ENCODE results near the gene IGSF23. TPM values are rescaled to one million over a fixed set of nuclear protein-coding genes. Genes with fewer than 3 reads are reported as not detected.
"Not testable (repeated sequence)": the region's sequence is repeated elsewhere in the genome, so short reads cannot be mapped to it uniquely, and the experiment has no call there.

IGSF23 gene
- total RNA-seq, 4 donors from 2014 or later, result 7.5 to 20.7 (median 11.0) TPM; not detected in 1

DNA sequence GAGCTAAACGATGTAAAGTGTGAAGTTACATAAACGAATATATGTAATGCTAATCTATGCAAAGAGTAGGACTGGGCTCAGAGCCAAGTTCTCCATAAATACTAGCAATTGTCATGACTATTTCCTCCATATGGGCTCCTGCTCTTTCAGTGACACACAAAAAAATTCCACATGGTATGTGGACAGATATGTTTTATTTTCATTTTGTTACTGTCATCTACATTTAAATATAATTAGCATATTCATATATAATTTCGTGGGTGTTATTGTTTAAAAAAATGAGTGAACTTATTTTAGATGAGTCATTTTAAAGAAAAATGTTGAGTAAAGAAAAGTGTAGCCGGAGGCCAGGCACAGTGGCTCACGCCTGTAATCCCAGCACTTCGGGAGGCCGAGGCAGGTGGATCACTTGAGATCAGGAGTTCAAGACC, 5.0 kb upstream of the IGSF23 start:
- peak overlapping the region in 1 of 4 donors; percentile 34 for H3K27ac ChIP-seq
- no peak for DNase-seq
- no peaks in the 10 kb centered on the region for H3K9me3 ChIP-seq
- TF ChIP-seq, protein P1, sequence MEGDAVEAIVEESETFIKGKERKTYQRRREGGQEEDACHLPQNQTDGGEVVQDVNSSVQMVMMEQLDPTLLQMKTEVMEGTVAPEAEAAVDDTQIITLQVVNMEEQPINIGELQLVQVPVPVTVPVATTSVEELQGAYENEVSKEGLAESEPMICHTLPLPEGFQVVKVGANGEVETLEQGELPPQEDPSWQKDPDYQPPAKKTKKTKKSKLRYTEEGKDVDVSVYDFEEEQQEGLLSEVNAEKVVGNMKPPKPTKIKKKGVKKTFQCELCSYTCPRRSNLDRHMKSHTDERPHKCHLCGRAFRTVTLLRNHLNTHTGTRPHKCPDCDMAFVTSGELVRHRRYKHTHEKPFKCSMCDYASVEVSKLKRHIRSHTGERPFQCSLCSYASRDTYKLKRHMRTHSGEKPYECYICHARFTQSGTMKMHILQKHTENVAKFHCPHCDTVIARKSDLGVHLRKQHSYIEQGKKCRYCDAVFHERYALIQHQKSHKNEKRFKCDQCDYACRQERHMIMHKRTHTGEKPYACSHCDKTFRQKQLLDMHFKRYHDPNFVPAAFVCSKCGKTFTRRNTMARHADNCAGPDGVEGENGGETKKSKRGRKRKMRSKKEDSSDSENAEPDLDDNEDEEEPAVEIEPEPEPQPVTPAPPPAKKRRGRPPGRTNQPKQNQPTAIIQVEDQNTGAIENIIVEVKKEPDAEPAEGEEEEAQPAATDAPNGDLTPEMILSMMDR (IDR thresholded peaks at IDR 0.05), result peak in 1 of 6 experiments; percentile 2
- TF ChIP-seq POLR2A (IDR thresholded peaks at IDR 0.05), result no peak
- H3K27me3 ChIP-seq, result no peaks in the 10 kb centered on the region
- H3K4me1 ChIP-seq, result peaks cover 0 to 30% (median 4%) of the 10 kb centered on the region in 4 donors
- no peaks in the 10 kb centered on the region for H3K36me3 ChIP-seq
- H3K4me3 ChIP-seq, result no peak overlapping the region

DNA sequence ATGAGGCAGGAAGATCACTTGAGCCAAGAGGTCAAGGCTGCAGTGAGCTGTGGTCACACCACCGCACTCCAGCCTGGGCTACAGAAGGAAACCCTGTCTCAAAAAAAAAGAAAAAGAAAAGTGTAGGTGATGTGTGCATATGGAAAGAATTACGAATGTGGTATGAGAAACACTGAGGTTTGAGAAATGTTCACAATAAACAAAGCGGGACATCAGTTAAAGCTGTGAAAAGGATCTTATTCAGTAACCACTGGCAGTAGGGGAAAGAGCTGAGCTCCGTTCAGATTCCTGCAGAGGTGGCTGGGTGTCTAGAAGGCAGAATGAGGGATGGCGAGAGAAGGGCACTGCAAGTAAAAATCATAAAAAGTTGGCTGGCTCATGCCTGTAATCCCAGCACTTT, 4.1 kb upstream of the IGSF23 start:
- no peak overlapping the region for H3K27ac ChIP-seq
- no peak for DNase-seq
- no peak for TF ChIP-seq POLR2A (IDR thresholded peaks at IDR 0.05)
- TF ChIP-seq, protein P1 (IDR thresholded peaks at IDR 0.05), result no peak
- no peaks in the 10 kb centered on the region for H3K27me3 ChIP-seq
- peaks cover 0 to 30% (median 4%) of the 10 kb centered on the region in 4 donors for H3K4me1 ChIP-seq
- no peaks in the 10 kb centered on the region for H3K9me3 ChIP-seq
- H3K36me3 ChIP-seq, result no peaks in the 10 kb centered on the region
- H3K4me3 ChIP-seq, result no peak overlapping the region

DNA sequence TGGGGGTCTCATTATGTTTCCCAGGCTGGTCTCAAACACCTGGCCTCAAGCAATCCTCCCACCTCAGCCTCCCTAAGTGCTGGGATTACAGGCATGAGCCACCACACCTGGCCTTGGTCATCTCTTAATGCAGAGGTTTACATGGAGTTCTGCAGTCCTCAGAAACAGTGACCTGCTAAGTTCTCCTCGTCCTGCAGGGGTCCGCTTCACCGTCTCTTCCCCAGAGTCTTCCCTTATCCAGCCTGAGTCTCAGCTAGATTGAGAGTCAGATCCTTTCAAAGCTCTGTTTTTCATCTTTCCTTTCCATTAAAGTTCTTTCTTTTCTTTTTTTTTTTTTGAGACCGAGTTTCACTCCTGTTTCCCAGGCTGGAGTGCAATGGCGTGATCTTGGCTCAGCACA, 2.9 kb upstream of the IGSF23 start:
- peaks cover 0 to 30% (median 4%) of the 10 kb centered on the region in 4 donors for H3K4me1 ChIP-seq
- H3K27ac ChIP-seq, H3K27me3 ChIP-seq, H3K4me3 ChIP-seq, H3K9me3 ChIP-seq, DNase-seq, H3K36me3 ChIP-seq: not testable (repeated sequence)

DNA sequence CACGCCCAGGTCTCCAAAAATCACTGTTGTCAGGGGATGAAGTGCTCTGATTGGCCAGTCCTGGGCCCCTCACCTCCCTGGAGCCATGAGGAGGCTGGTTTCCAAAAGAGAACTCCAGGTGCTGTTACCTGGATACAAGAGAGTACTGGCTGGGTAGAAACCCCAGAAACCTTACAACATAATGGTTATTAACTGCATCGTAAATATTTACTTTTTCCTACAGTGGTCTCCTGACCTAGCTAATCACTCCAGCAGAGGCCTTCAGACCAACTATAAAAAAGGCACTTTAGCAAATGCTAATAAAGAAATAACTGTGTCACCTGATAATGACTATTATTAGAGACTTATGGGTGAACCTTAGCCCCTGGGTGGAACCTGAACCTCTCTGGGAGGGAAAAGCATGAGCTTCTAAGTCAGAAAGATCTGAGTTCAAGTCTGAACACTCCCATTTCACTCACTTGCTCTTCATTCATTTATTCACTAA, 1.5 kb upstream of the IGSF23 start:
- no peak overlapping the region for H3K4me3 ChIP-seq
- peak overlapping the region in 3 of 4 donors; percentile 14 to 90 (median 60) for H3K27ac ChIP-seq
- TF ChIP-seq, protein P1 (IDR thresholded peaks at IDR 0.05), result peak in 2 of 6 experiments; percentile 2 to 13
- no peak for TF ChIP-seq POLR2A (IDR thresholded peaks at IDR 0.05)
- peak in 1 of 3 donors; percentile 46 for DNase-seq
- H3K27me3 ChIP-seq, result no peaks in the 10 kb centered on the region
- H3K4me1 ChIP-seq, result peaks cover 0 to 30% (median 4%) of the 10 kb centered on the region in 4 donors
- no peaks in the 10 kb centered on the region for H3K36me3 ChIP-seq
- H3K9me3 ChIP-seq, result no peaks in the 10 kb centered on the region

DNA sequence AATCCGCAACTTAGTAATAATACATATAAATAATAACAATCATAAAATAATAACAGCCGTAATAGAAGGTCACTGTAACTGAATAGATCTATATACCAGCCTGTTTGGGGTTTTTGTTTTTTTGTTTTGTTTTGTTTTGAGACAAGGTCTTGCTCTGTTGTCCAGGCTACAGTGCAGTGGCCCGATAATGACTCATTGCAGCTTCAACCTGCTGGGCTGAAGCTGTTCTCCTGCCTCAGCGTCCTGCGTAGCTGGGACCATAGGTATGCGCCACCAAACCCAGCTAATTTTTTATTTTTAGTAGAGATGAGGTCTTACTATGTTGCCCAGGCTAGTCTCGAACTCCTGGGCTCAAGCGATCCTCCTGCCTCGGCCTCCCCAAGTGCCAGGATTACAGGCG, 950 bp downstream of the IGSF23 start:
- peaks cover 0 to 18% (median 3%) of the 10 kb centered on the region in 4 donors for H3K4me1 ChIP-seq
- H3K4me3 ChIP-seq, result peak overlapping the region in 2 of 4 donors; percentile 53 to 55

DNA sequence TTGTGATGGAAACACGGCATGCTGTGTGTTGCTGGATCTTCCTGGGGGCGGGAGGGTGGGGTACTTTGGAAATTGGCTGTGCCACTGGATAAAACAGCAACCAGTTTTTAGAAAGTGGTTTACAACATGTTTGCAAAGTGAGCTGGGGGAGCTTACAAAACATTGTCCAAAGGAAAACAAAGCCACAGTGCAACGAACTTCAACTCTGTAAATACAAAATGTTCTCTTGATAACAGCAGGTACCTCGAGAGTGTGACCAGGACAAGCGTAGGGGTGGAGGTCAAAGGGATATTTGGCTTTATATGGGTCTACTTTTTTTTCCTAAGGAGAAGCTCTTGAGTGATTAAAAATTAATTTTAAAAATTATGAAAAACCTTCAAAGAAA, 2.5 kb downstream of the IGSF23 start:
- Histone ChIP-seq H3K4me3 (peak overlapping the region in 2 of 4 donors; percentile 12 to 13), H3K27ac (peak overlapping the region in 1 of 4 donors; percentile 51), H3K9me3 (no peaks in the 10 kb centered on the region), H3K36me3 (no peaks in the 10 kb centered on the region), H3K27me3 (no peaks in the 10 kb centered on the region), H3K4me1 (peaks cover 0 to 18% (median 3%) of the 10 kb centered on the region in 4 donors)
- DNase-seq, result no peak
- no peak for TF ChIP-seq POLR2A (IDR thresholded peaks at IDR 0.05)
- TF ChIP-seq, protein P1 (IDR thresholded peaks at IDR 0.05), result no peak

More for the DNA sequence above, 950 bp downstream of the IGSF23 start:
- TF ChIP-seq POLR2A (IDR thresholded peaks at IDR 0.05), result no peak
- TF ChIP-seq, protein P1 (IDR thresholded peaks at IDR 0.05), result no peak
- no peak for DNase-seq
- Histone ChIP-seq H3K27ac (peak overlapping the region in 3 of 4 donors; percentile 72 to 90 (median 75)), H3K36me3 (no peaks in the 10 kb centered on the region), H3K27me3 (no peaks in the 10 kb centered on the region), H3K9me3 (no peaks in the 10 kb centered on the region)

All from Peyer's patch (tissue), 4 donors.